ENCODE measurements around the gene COL15A1.

DNA sequence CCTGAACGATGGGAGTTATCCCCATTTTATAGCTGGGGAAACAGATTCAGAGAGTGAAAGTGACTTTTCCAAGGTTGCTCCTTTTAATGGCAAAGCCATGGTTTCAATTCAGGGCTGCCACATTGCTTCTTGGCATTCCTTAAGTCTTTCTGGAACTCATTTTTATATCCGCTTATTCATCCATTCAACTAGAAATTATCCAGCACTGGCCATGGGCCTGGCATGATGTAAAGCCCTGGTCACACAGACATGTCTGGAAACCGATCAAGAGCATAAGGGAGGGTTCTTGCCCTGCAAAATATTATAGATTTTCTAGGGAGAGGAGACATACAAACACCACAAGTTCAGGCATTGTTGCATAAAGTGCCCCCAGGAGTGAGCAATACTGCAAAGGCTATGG is 43.0 kb upstream of the COL15A1 start:
- TF ChIP-seq CTCF (IDR thresholded peaks at IDR 0.05) (no peak), ZFX (IDR thresholded peaks at IDR 0.05; ENCODE audit: borderline replicate concordance) (no peak)
